HG03457 (cell line): Measurements from ENCODE around the gene NLRP13.
"Not testable (repeated sequence)": the region's sequence is repeated elsewhere in the genome, so short reads cannot be mapped to it uniquely, and the experiment has no call there.

Source experiments
- ATAC-seq: cut with Tn5 transposase; IDR thresholded peaks from one replicate; pipeline ENCODE4 v1.9.1; 2021; ENCODE audit warnings: moderate number of reproducible peaks; ENCODE audit not compliant: unreplicated experiment

NLRP13 gene

GRCh38 chr19:55931936-55932386, at the start of gene NLRP13:
NLRP13 (minus strand) TSS chr19:55932336; CDS start chr19:55932311, 25 bp downstream.
- no peak for ATAC-seq

GRCh38 chr19:55980415-55980814, 48.3 kb upstream of the NLRP13 start:
- no peak for ATAC-seq

- ATAC-seq: no peak
Observed at GRCh38 chr19:55973982-55974381, 41.8 kb upstream of the NLRP13 start.

- ATAC-seq: no peak
Observed at GRCh38 chr19:55962186-55962585, 30.1 kb upstream of the NLRP13 start.

- ATAC-seq: no peak
Observed at GRCh38 chr19:55959996-55960675, 28.0 kb upstream of the NLRP13 start.

- ATAC-seq: no peak
Observed at GRCh38 chr19:55958356-55958755, 26.2 kb upstream of the NLRP13 start.

GRCh38 chr19:55956431-55956830, 24.3 kb upstream of the NLRP13 start:
- no peak for ATAC-seq

- ATAC-seq: not testable (repeated sequence)
Observed at GRCh38 chr19:55950566-55950965, 18.4 kb upstream of the NLRP13 start.

GRCh38 chr19:55947532-55947931, 15.4 kb upstream of the NLRP13 start, which contains the start of gene NLRP8:
NLRP8 (plus strand) TSS chr19:55947832.
- ATAC-seq: no peak

- no peak for ATAC-seq
Observed at GRCh38 chr19:55940306-55940705, 8.2 kb upstream of the NLRP13 start.

GRCh38 chr19:55939206-55939605, 7.1 kb upstream of the NLRP13 start:
- no peak for ATAC-seq

GRCh38 chr19:55935206-55935605, 3.1 kb upstream of the NLRP13 start:
- ATAC-seq: no peak

- ATAC-seq: no peak
Observed at GRCh38 chr19:55930996-55931515, 1.1 kb downstream of the NLRP13 start.

- ATAC-seq: not testable (repeated sequence)
Observed at GRCh38 chr19:55929258-55929657, 2.9 kb downstream of the NLRP13 start.

- no peak for ATAC-seq
Observed at GRCh38 chr19:55927991-55928390, 4.1 kb downstream of the NLRP13 start.

GRCh38 chr19:55923556-55923955, 8.6 kb downstream of the NLRP13 start:
- ATAC-seq: no peak

GRCh38 chr19:55913643-55914268, 18.4 kb downstream of the NLRP13 start:
- ATAC-seq: no peak

- ATAC-seq: no peak
Observed at GRCh38 chr19:55912916-55913315, 19.2 kb downstream of the NLRP13 start.

GRCh38 chr19:55909801-55910200, 22.3 kb downstream of the NLRP13 start:
- no peak for ATAC-seq

GRCh38 chr19:55907746-55908145, 24.4 kb downstream of the NLRP13 start:
- ATAC-seq: no peak

GRCh38 chr19:55907286-55907685, 24.9 kb downstream of the NLRP13 start:
- ATAC-seq: no peak

GRCh38 chr19:55902080-55902751, 29.9 kb downstream of the NLRP13 start:
- ATAC-seq: no peak
